Measurements from ENCODE around the gene SPINK8.

Gene SPINK8

GRCh38 chr3:48303021-48303420 lies 30.4 kb downstream of the SPINK8 start:
- no peak for TF ChIP-seq CTCF (IDR thresholded peaks at IDR 0.05; ENCODE audit: insufficient read depth, low read depth, low read length, missing control alignments)
- DNase-seq (ENCODE audit: low read depth) = no peak
- H3K4me3 ChIP-seq (ENCODE audit: low read depth, low read length) = no peak overlapping the region

GRCh38 chr3:48301800-48302166 lies 31.7 kb downstream of the SPINK8 start:
- peak overlapping the region; percentile 56 for H3K4me3 ChIP-seq (ENCODE audit: low read depth, low read length)
- no peak for TF ChIP-seq CTCF (IDR thresholded peaks at IDR 0.05; ENCODE audit: insufficient read depth, low read depth, low read length, missing control alignments)
- peak; percentile 61 for DNase-seq (ENCODE audit: low read depth)

- DNase-seq (ENCODE audit: low read depth) = peak; percentile 96
- H3K4me3 ChIP-seq (ENCODE audit: low read depth, low read length) = peak within 1 kb of the TSS; percentile 56
- TF ChIP-seq CTCF (IDR thresholded peaks at IDR 0.05; ENCODE audit: insufficient read depth, low read depth, low read length, missing control alignments) = no peak
Measured at GRCh38 chr3:48301020-48301799, 32.3 kb downstream of the SPINK8 start, which contains the start of gene NME6. Gene NME6, minus strand, starts transcription at chr3:48301367.

- H3K4me3 ChIP-seq (ENCODE audit: low read depth, low read length) = peak overlapping the region; percentile 56
- no peak for TF ChIP-seq CTCF (IDR thresholded peaks at IDR 0.05; ENCODE audit: insufficient read depth, low read depth, low read length, missing control alignments)
- DNase-seq (ENCODE audit: low read depth) = peak; percentile 91
Measured at GRCh38 chr3:48299746-48300712, 33.4 kb downstream of the SPINK8 start.

- H3K4me3 ChIP-seq (ENCODE audit: low read depth, low read length) = no peak overlapping the region
- no peak for TF ChIP-seq CTCF (IDR thresholded peaks at IDR 0.05; ENCODE audit: insufficient read depth, low read depth, low read length, missing control alignments)
- DNase-seq (ENCODE audit: low read depth) = no peak
Measured at GRCh38 chr3:48297111-48297810, 36.2 kb downstream of the SPINK8 start.

- DNase-seq (ENCODE audit: low read depth) = no peak
- no peak for TF ChIP-seq CTCF (IDR thresholded peaks at IDR 0.05; ENCODE audit: insufficient read depth, low read depth, low read length, missing control alignments)
- H3K4me3 ChIP-seq (ENCODE audit: low read depth, low read length) = no peak overlapping the region
Measured at GRCh38 chr3:48296699-48297098, 36.8 kb downstream of the SPINK8 start.

Measured in GM12865 (cell line).